Epithelial cell of prostate (primary cell): ENCODE measurements around the gene PRPF4.
"Not testable (repeated sequence)": the region's sequence is repeated elsewhere in the genome, so short reads cannot be mapped to it uniquely, and the experiment has no call there.

ENCODE experiments used
- DNase-seq: peaks from one replicate; pipeline ENCODE4 v3.0.0-alpha.2; 2011; ENCODE audit warnings: low read depth, low spot score
- H3K27ac ChIP-seq: fragments of 450-650 bp; 2 replicates; pipeline ENCODE4 v1.5.1; 2017; ENCODE audit warnings: mild to moderate bottlenecking

The PRPF4 gene

GRCh38 chr9:113266174-113266573 lies 9.3 kb upstream of the PRPF4 start:
- H3K27ac ChIP-seq, result no peak overlapping the region
- DNase-seq, result no peak

- no peak overlapping the region for H3K27ac ChIP-seq
- DNase-seq, result no peak
These were observed 7.4 kb upstream of the PRPF4 start for GRCh38 chr9:113267911-113268566.

GRCh38 chr9:113269355-113269754 lies 6.1 kb upstream of the PRPF4 start:
- no peak overlapping the region for H3K27ac ChIP-seq
- DNase-seq, result no peak

- DNase-seq, result no peak
- H3K27ac ChIP-seq, result no peak overlapping the region
These were observed 5.6 kb upstream of the PRPF4 start for GRCh38 chr9:113269871-113270270.

- DNase-seq, result no peak
- peak overlapping the region; percentile 74 for H3K27ac ChIP-seq
These were observed 843 bp upstream of the PRPF4 start for GRCh38 chr9:113274474-113275156.

GRCh38 chr9:113278840-113279239 lies 3.4 kb downstream of the PRPF4 start:
- DNase-seq, result no peak
- H3K27ac ChIP-seq, result no peak overlapping the region

GRCh38 chr9:113281356-113281755 lies 5.9 kb downstream of the PRPF4 start:
- DNase-seq, result no peak
- H3K27ac ChIP-seq, result no peak overlapping the region

- H3K27ac ChIP-seq, result no peak overlapping the region
- DNase-seq, result peak; percentile 26
These were observed 13.6 kb downstream of the PRPF4 start for GRCh38 chr9:113289091-113289490.

- no peak for DNase-seq
- H3K27ac ChIP-seq, result no peak overlapping the region
These were observed 14.7 kb downstream of the PRPF4 start for GRCh38 chr9:113290052-113290607.

GRCh38 chr9:113293285-113293878 lies 17.9 kb downstream of the PRPF4 start:
- no peak overlapping the region for H3K27ac ChIP-seq

GRCh38 chr9:113296247-113296646 lies 20.8 kb downstream of the PRPF4 start:
- not testable (repeated sequence) for H3K27ac ChIP-seq, DNase-seq

More at GRCh38 chr9:113293285-113293878, 17.9 kb downstream of the PRPF4 start:
- DNase-seq, result no peak

GRCh38 chr9:113296796-113297558 lies 21.5 kb downstream of the PRPF4 start:
- no peak for DNase-seq
- H3K27ac ChIP-seq, result no peak overlapping the region

- H3K27ac ChIP-seq, result no peak overlapping the region
- DNase-seq, result no peak
These were observed 22.9 kb downstream of the PRPF4 start for GRCh38 chr9:113298311-113298710.

- no peak for DNase-seq
- H3K27ac ChIP-seq, result no peak overlapping the region
These were observed 23.7 kb downstream of the PRPF4 start for GRCh38 chr9:113298924-113299770.

- no peak overlapping the region for H3K27ac ChIP-seq
- no peak for DNase-seq
These were observed 24.4 kb downstream of the PRPF4 start for GRCh38 chr9:113299800-113300292.

- no peak overlapping the region for H3K27ac ChIP-seq
- no peak for DNase-seq
These were observed 26.1 kb downstream of the PRPF4 start for GRCh38 chr9:113301548-113301947.

- DNase-seq, result no peak
- H3K27ac ChIP-seq, result no peak within 1 kb of the TSS
These were observed 27.4 kb downstream of the PRPF4 start, which contains the start of gene RNF183 for GRCh38 chr9:113302792-113303418. RNF183 (minus strand) TSS chr9:113303376; CDS start chr9:113298184, 5,192 bp downstream.

GRCh38 chr9:113306566-113306965 lies 31.1 kb downstream of the PRPF4 start:
- no peak for DNase-seq
- H3K27ac ChIP-seq, result no peak overlapping the region
